ENCODE measurements around the gene RASGRF2. TPM values are rescaled to one million over a fixed set of nuclear protein-coding genes. Genes with fewer than 3 reads are reported as not detected.

Gene RASGRF2
- total and polyA plus RNA-seq, 2 of the 8 experiments (the other 6 are each of a cell fraction or from before 2014, with no cell fraction given), result 2.6 to 29.5 TPM

GRCh38 chr5:81205058-81205457, 244.9 kb downstream of the RASGRF2 start:
- no peak overlapping the region for H2BK20ac ChIP-seq (ENCODE audit: low read length)
- H4K91ac ChIP-seq (replicated peaks; ENCODE audit: insufficient read length, low read length), result no peak overlapping the region
- no peaks in the 10 kb centered on the region for H3K4me1 ChIP-seq (replicated peaks in 1 of 4; ENCODE audit: control insufficient read depth in 3 of 4, insufficient read depth in 4 of 4, low read length in 3 of 4)
- POLR2A ChIA-PET (ENCODE audit: partially characterized antibody), result no interaction called here
- no peak overlapping the region for H3K27ac ChIP-seq (ENCODE audit: low read depth, low read length)
- WGBS, 2 experiments (ENCODE audit: extremely low coverage in 1 of 2, insufficient coverage in 1 of 2, insufficient read length in 1 of 2, insufficient replicate concordance in 2 of 2, low coverage in 1 of 2, low lambda C conversion rate in 2 of 2, missing lambda C conversion rate in 1 of 2), result 90% methylated on average over 4 of the region's 4 CpGs; no CpG with 5 or more reads in 1 of the 2 experiments
- H4K8ac ChIP-seq (ENCODE audit: extremely low read depth, insufficient read depth, low read length), result no peak overlapping the region
- H3K9ac ChIP-seq (replicated peaks in 1 of 4; ENCODE audit: extremely low read depth in 1 of 4, low read depth in 3 of 4, low read length in 3 of 4), result no peak overlapping the region
- H2BK15ac ChIP-seq (ENCODE audit: low read length), result no peak overlapping the region
- DNase-seq (ENCODE audit: low read depth in 1 of 2, low spot score in 2 of 2), result no peak
- H3K18ac ChIP-seq (ENCODE audit: extremely low read depth, low read length), result no peak overlapping the region
- H3K79me2 ChIP-seq (ENCODE audit: control insufficient read depth in 1 of 2, insufficient read depth in 2 of 2, low read length in 2 of 2), result no peaks in the 10 kb centered on the region
- CTCF ChIA-PET (ENCODE audit: partially characterized antibody), result interaction anchor here (0.6 to 5.0 kb wide), 17 partner anchors 11 to 518 kb away, joined by 3 to 64 read pairs (median 4); no protein-coding TSS in a partner anchor
- H2BK12ac ChIP-seq (ENCODE audit: low read depth, low read length), result no peak overlapping the region
- H3K56ac ChIP-seq (replicated peaks; ENCODE audit: insufficient read length, low read depth, low read length), result no peak overlapping the region
- H3K23ac ChIP-seq (ENCODE audit: insufficient read length), result no peak overlapping the region
- no peaks in the 10 kb centered on the region for H4K20me1 ChIP-seq (replicated peaks in 1 of 2; ENCODE audit: control insufficient read depth in 1 of 2, insufficient read depth in 2 of 2, low read length in 2 of 2)
- no peaks in the 10 kb centered on the region for H3K36me3 ChIP-seq (ENCODE audit: control insufficient read depth in 2 of 4, insufficient read depth in 4 of 4, low read length in 3 of 4)
- H2BK120ac ChIP-seq (replicated peaks; ENCODE audit: low read depth, low read length), result no peak overlapping the region
- H3K23me2 ChIP-seq (ENCODE audit: low read depth, low read length), result no peaks in the 10 kb centered on the region
- H3K14ac ChIP-seq (ENCODE audit: insufficient read length), result no peak overlapping the region
- no peaks in the 10 kb centered on the region for H3K9me3 ChIP-seq (ENCODE audit: insufficient read depth in 2 of 2, low read depth in 1 of 2, low read length in 1 of 2)
- no peak overlapping the region for H2AFZ ChIP-seq (ENCODE audit: low read length)
- H3K4me2 ChIP-seq (ENCODE audit: insufficient read depth in 1 of 2, low read depth in 2 of 2, low read length in 2 of 2), result no peak overlapping the region
- no peak overlapping the region for H4K5ac ChIP-seq (ENCODE audit: insufficient read length, low read depth, low read length)
- H3K79me1 ChIP-seq (ENCODE audit: low read depth, low read length), result no peaks in the 10 kb centered on the region; the same call in 1 of the 2 replicates
- H3K27me3 ChIP-seq (replicated peaks in 1 of 4; ENCODE audit: control insufficient read depth in 3 of 4, extremely low read depth in 1 of 4, insufficient read depth in 3 of 4, low read length in 3 of 4), result no peaks in the 10 kb centered on the region
- no peak overlapping the region for H2AK5ac ChIP-seq (ENCODE audit: low read depth, low read length)
- no peak overlapping the region for H3K4ac ChIP-seq (replicated peaks; ENCODE audit: insufficient read length, low read depth, low read length)
- no peak overlapping the region for H2BK5ac ChIP-seq (ENCODE audit: low read depth, low read length)
- FAIRE-seq, result no peak
- no peak overlapping the region for H3K4me3 ChIP-seq (ENCODE audit: extremely low read depth in 1 of 4, insufficient read depth in 2 of 4, low read depth in 3 of 4, low read length in 4 of 4)
- no peak for TF ChIP-seq TCF12 (IDR thresholded peaks at IDR 0.05; ENCODE audit: low read depth, low read length)

Measured in H1 (cell line).